PC-9 (cell line): ENCODE data around the gene SEPTIN11. TPM values are rescaled to one million over a fixed set of nuclear protein-coding genes. Genes with fewer than 3 reads are reported as not detected.

ENCODE experiments used
- BruUV-seq: library from RNA; stranded (reverse); fragments of 400-500 nt; replicated peaks from 2 replicates; lab custom pipeline; 2021; lab: Mats Ljungman, UMichigan
- CTCF ChIA-PET: fragments of 300-600 bp; sonication (Branson Sonifier 250); formaldehyde crosslinking; loops from one replicate; lab custom pipeline; 2022; ENCODE audit warnings: antibody characterized with exemption; lab: Charles Lee
- POLR2A ChIA-PET: fragments of 300-600 bp; sonication (Branson Sonifier 250); formaldehyde crosslinking; loops from one replicate; lab custom pipeline; 2022; ENCODE audit warnings: antibody characterized with exemption; ENCODE audit not compliant: unreplicated experiment; lab: Charles Lee
- DNase-seq, 2 experiments: peaks; one replicate each; pipeline versions ENCODE4 v3.0.0 to v3.0.0-alpha.2; 2015 to 2022; ENCODE audit warnings: mixed read lengths in 1 of 2
- H2AFZ ChIP-seq: fragments of 200-600 bp; sonication (generic); 2 replicates; pipeline ENCODE4 v1.8.1; 2017; ENCODE audit warnings: antibody characterized with exemption
- H3F3A ChIP-seq: fragments of 200-600 bp; sonication (generic); 2 replicates; pipeline ENCODE4 v1.8.1; 2017; ENCODE audit warnings: antibody characterized with exemption, mild to moderate bottlenecking, low read depth; ENCODE audit not compliant: insufficient read depth
- H3K27ac ChIP-seq: fragments of 200-600 bp; sonication (generic); 2 replicates; pipeline ENCODE4 v1.6.1; 2016; ENCODE audit warnings: mixed run types
- H3K27me3 ChIP-seq: fragments of 200-600 bp; sonication (generic); 2 replicates; pipeline ENCODE4 v1.6.1; 2016; ENCODE audit warnings: low read depth, mixed run types; ENCODE audit not compliant: insufficient read depth
- H3K36me3 ChIP-seq: fragments of 200-600 bp; sonication (generic); 2 replicates; pipeline ENCODE4 v1.6.1; 2016; ENCODE audit warnings: low read depth, mixed run types
- H3K4me1 ChIP-seq: fragments of 200-600 bp; sonication (generic); replicated peaks from 2 replicates; pipeline ENCODE4 v1.6.1; 2016; ENCODE audit warnings: mixed run types; ENCODE audit not compliant: insufficient read depth
- H3K4me2 ChIP-seq: fragments of 200-600 bp; sonication (generic); 2 replicates; pipeline ENCODE4 v1.6.1; 2017; ENCODE audit warnings: mixed run types
- H3K4me3 ChIP-seq: fragments of 200-600 bp; sonication (generic); 2 replicates; pipeline ENCODE4 v1.6.1; 2016; ENCODE audit warnings: mixed run types
- H3K79me2 ChIP-seq: fragments of 200-600 bp; sonication (generic); 2 replicates; pipeline ENCODE4 v1.6.1; 2017; ENCODE audit warnings: low read depth, mixed run types
- H3K9me2 ChIP-seq: fragments of 200-600 bp; sonication (generic); 2 replicates; pipeline ENCODE4 v1.8.1; 2017; ENCODE audit warnings: mild to moderate bottlenecking; ENCODE audit not compliant: insufficient read depth
- H3K9me3 ChIP-seq: fragments of 200-600 bp; sonication (generic); 2 replicates; pipeline ENCODE4 v1.8.1; 2016; ENCODE audit warnings: low read depth; ENCODE audit not compliant: insufficient read depth
- H4K20me1 ChIP-seq: fragments of 200-600 bp; sonication (generic); 2 replicates; pipeline ENCODE4 v1.8.1; 2017; ENCODE audit not compliant: insufficient read depth
- EZH2 ChIP-seq: fragments of 200-600 bp; sonication (generic); IDR thresholded peaks from 2 replicates; pipeline ENCODE4 v1.8.0; 2017; ENCODE audit warnings: antibody characterized with exemption, low read depth
- intact Hi-C: fragments of 100-400 bp; cut with micrococcal nuclease; formaldehyde crosslinking; loops from one replicate; pipeline ENCODE4 v1.10.0; 2022; ENCODE audit not compliant: unreplicated experiment
- total RNA-seq: library from RNA; stranded (reverse); gene quantifications from 2 replicates; pipeline ENCODE4 v1.2.3, GENCODE V29; 2021
- TF ChIP-seq, protein P1 (sequence below): fragments of 200-600 bp; sonication (generic); conservative IDR thresholded peaks from 2 replicates; pipeline ENCODE4 v1.6.1; 2017; ENCODE audit warnings: mixed run types, antibody characterized with exemption, mild to moderate bottlenecking, moderate library complexity

SEPTIN11 gene
- total RNA-seq, 1 experiment from 2014 or later: 48.1 TPM

DNA sequence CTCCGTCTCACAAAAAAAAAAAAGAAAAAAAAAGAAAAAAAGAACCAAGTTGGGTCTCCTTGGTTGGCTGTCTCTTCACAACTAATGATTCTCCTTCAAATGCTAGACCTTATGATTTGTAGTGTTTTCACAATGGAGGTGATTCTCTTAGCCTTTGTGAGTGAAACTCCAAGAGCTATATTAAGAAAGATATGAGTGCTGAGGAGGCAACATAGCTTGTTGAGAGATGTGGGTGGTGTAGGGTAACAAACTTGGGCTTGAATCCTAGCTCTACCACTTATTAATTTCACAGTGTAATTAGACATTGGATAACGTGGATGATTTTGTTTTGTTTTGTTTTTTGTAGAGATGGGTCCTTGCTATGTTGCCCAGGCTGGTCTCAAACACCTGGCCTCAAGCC is 10.4 kb upstream of the SEPTIN11 start:
- intact Hi-C loops: no loop called here
- CTCF ChIA-PET: no interaction called here

DNA sequence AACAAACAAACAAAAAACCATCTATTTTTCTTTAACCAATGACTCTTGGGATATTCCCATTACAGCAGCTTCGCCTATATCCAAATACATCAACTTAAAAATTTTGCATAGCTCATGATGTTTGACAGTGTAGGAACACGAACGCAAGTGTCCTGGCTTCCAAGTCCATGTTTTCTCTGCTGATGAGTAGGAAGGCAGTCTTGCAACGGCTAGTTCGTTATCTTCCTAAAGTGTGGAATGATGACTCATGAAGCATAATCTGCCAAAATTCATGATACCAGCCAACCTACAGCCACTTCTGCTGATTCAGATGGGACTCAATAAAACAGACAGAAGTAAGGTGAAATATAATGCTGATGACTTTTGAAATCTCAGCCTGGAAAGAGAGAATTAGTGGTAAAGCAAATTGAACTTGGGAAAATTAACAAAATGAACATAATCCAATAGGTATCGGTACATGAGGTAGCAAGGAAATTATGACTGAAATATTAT is 6.4 kb upstream of the SEPTIN11 start:
- TF ChIP-seq, protein P1, sequence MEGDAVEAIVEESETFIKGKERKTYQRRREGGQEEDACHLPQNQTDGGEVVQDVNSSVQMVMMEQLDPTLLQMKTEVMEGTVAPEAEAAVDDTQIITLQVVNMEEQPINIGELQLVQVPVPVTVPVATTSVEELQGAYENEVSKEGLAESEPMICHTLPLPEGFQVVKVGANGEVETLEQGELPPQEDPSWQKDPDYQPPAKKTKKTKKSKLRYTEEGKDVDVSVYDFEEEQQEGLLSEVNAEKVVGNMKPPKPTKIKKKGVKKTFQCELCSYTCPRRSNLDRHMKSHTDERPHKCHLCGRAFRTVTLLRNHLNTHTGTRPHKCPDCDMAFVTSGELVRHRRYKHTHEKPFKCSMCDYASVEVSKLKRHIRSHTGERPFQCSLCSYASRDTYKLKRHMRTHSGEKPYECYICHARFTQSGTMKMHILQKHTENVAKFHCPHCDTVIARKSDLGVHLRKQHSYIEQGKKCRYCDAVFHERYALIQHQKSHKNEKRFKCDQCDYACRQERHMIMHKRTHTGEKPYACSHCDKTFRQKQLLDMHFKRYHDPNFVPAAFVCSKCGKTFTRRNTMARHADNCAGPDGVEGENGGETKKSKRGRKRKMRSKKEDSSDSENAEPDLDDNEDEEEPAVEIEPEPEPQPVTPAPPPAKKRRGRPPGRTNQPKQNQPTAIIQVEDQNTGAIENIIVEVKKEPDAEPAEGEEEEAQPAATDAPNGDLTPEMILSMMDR: no peak
- TF ChIP-seq EZH2: no peak
- H3K27ac ChIP-seq: no peak overlapping the region
- no peak overlapping the region for H3K4me3 ChIP-seq
- H2AFZ ChIP-seq: no peak overlapping the region
- H3K4me2 ChIP-seq: no peak overlapping the region
- H3K79me2 ChIP-seq: peaks cover 5% of the 10 kb centered on the region; the same call in 1 of the 2 replicates
- H3K27me3 ChIP-seq: no peaks in the 10 kb centered on the region
- ChIA-PET CTCF (no interaction called here), POLR2A (no interaction called here)
- no peaks in the 10 kb centered on the region for H3K9me2 ChIP-seq
- no peak for DNase-seq
- no TSS peak for BruUV-seq
- no peaks in the 10 kb centered on the region for H3K36me3 ChIP-seq
- intact Hi-C loops: no loop called here
- no peaks in the 10 kb centered on the region for H3F3A ChIP-seq
- H4K20me1 ChIP-seq: no peaks in the 10 kb centered on the region
- H3K4me1 ChIP-seq: no peaks in the 10 kb centered on the region
- no peaks in the 10 kb centered on the region; the same call in 1 of the 2 replicates for H3K9me3 ChIP-seq

More for the DNA sequence above, 10.4 kb upstream of the SEPTIN11 start:
- Histone ChIP-seq H3K79me2 (no peaks in the 10 kb centered on the region), H3K9me3 (no peaks in the 10 kb centered on the region; the same call in 1 of the 2 replicates), H3K36me3 (no peaks in the 10 kb centered on the region), H3K4me2 (no peak overlapping the region), H3K4me3 (no peak overlapping the region), H3F3A (no peaks in the 10 kb centered on the region), H3K4me1 (no peaks in the 10 kb centered on the region), H4K20me1 (no peaks in the 10 kb centered on the region), H3K27ac (no peak overlapping the region), H3K9me2 (no peaks in the 10 kb centered on the region), H2AFZ (no peak overlapping the region), H3K27me3 (no peaks in the 10 kb centered on the region)
- no peak for DNase-seq
- BruUV-seq: no TSS peak
- POLR2A ChIA-PET: interaction anchor here (0.8 kb wide), 1 partner anchor 136 kb away, joined by 21 read pairs; no protein-coding TSS in a partner anchor
- TF ChIP-seq EZH2: no peak
- TF ChIP-seq, protein P1: no peak

DNA sequence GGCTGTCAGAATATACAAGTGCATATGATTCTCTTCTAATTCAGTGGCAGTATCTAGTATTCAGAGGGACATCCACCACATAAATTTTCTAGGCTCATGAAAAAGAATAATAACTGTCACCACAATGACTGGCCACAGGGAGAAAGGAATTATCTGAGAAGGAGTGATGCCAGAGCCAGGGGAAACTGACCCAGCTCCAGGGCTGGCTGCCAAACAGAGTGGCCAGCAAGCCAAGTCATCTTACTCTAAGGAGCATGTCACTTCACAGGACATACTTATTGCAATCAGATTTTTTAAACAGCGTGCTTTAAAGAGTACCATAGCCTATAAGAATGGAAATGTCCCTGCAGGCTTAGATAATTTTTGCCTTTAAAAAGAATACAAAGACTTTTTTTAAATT is 5.8 kb upstream of the SEPTIN11 start:
- TF ChIP-seq EZH2: no peak
- no peak for DNase-seq
- Histone ChIP-seq H3K27ac (no peak overlapping the region), H3K4me3 (no peak overlapping the region), H3F3A (no peaks in the 10 kb centered on the region), H3K9me3 (no peaks in the 10 kb centered on the region; the same call in 1 of the 2 replicates), H3K4me1 (no peaks in the 10 kb centered on the region), H3K27me3 (no peaks in the 10 kb centered on the region), H3K36me3 (no peaks in the 10 kb centered on the region), H3K79me2 (peaks cover 10% of the 10 kb centered on the region), H2AFZ (no peak overlapping the region), H3K4me2 (no peak overlapping the region), H3K9me2 (no peaks in the 10 kb centered on the region), H4K20me1 (no peaks in the 10 kb centered on the region)
- ChIA-PET POLR2A (no interaction called here), CTCF (no interaction called here)
- no TSS peak for BruUV-seq
- intact Hi-C loops: no loop called here
